Renal pelvis (tissue), 4 donors: Measurements from ENCODE around the gene LRMDA. TPM values are rescaled to one million over a fixed set of nuclear protein-coding genes. Genes with fewer than 3 reads are reported as not detected.
A peak's percentile ranks its signal among the peaks of the same experiment; 100 is the strongest.

Source experiments
- DNase-seq: peaks from one replicate; pipeline ENCODE4 v3.0.0-alpha.2; 2013
- polyA plus RNA-seq, 3 donors: library from polyadenylated mRNA; unstranded; fragments of 120-200 nt; gene quantifications; one replicate each; pipeline ENCODE4 v1.2.1, GENCODE V29; 2013; ENCODE audit not compliant: insufficient read length in 3 of 3

Gene LRMDA
- polyA plus RNA-seq, 3 donors = 16.3 to 24.7 (median 22.1) TPM

- peak; percentile 28 for DNase-seq
Measured at GRCh38 chr10:76430061-76430645, 998.7 kb downstream of the LRMDA start.

- no peak for DNase-seq
Measured at GRCh38 chr10:76432016-76433012, 1000.9 kb downstream of the LRMDA start.

- DNase-seq = peak; percentile 39
Measured at GRCh38 chr10:76433161-76434005, 1002.0 kb downstream of the LRMDA start.

GRCh38 chr10:76435157-76435556 lies 1003.7 kb downstream of the LRMDA start:
- DNase-seq = no peak

- no peak for DNase-seq
Measured at GRCh38 chr10:76436401-76436811, 1005.0 kb downstream of the LRMDA start.

- DNase-seq = no peak
Measured at GRCh38 chr10:76436981-76437380, 1005.6 kb downstream of the LRMDA start.

GRCh38 chr10:76440426-76440825 lies 1009.0 kb downstream of the LRMDA start:
- DNase-seq = no peak

- no peak for DNase-seq
Measured at GRCh38 chr10:76442113-76442512, 1010.7 kb downstream of the LRMDA start.

GRCh38 chr10:76444034-76444800 lies 1012.8 kb downstream of the LRMDA start:
- DNase-seq = no peak

- DNase-seq = no peak
Measured at GRCh38 chr10:76447578-76447977, 1016.2 kb downstream of the LRMDA start.

- no peak for DNase-seq
Measured at GRCh38 chr10:76451911-76452310, 1020.5 kb downstream of the LRMDA start.

GRCh38 chr10:76453332-76453731 lies 1021.9 kb downstream of the LRMDA start:
- DNase-seq = no peak

GRCh38 chr10:76453997-76454396 lies 1022.6 kb downstream of the LRMDA start:
- DNase-seq = no peak

GRCh38 chr10:76454506-76455140 lies 1023.2 kb downstream of the LRMDA start:
- no peak for DNase-seq

GRCh38 chr10:76456197-76456596 lies 1024.8 kb downstream of the LRMDA start:
- DNase-seq = no peak

- DNase-seq = no peak
Measured at GRCh38 chr10:76459016-76459730, 1027.7 kb downstream of the LRMDA start.

GRCh38 chr10:76461024-76461423 lies 1029.6 kb downstream of the LRMDA start:
- DNase-seq = no peak

- DNase-seq = no peak
Measured at GRCh38 chr10:76463111-76463510, 1031.7 kb downstream of the LRMDA start.

GRCh38 chr10:76466836-76467503 lies 1035.5 kb downstream of the LRMDA start:
- DNase-seq = no peak

GRCh38 chr10:76469675-76470074 lies 1038.3 kb downstream of the LRMDA start:
- DNase-seq = no peak
